Hematopoietic multipotent progenitor cell treated with erythropoietin and hydrocortisone succinate and interleukin-3 and kit ligand, for 4 days (in vitro differentiated cells): ENCODE data around the gene KLHL40.

Experiments used
- DNase-seq: peaks from one replicate; pipeline ENCODE4 v3.0.0-alpha.2; 2015

KLHL40 gene

GRCh38 chr3:42657675-42658074, 27.7 kb upstream of the KLHL40 start:
- DNase-seq = no peak

DNA sequence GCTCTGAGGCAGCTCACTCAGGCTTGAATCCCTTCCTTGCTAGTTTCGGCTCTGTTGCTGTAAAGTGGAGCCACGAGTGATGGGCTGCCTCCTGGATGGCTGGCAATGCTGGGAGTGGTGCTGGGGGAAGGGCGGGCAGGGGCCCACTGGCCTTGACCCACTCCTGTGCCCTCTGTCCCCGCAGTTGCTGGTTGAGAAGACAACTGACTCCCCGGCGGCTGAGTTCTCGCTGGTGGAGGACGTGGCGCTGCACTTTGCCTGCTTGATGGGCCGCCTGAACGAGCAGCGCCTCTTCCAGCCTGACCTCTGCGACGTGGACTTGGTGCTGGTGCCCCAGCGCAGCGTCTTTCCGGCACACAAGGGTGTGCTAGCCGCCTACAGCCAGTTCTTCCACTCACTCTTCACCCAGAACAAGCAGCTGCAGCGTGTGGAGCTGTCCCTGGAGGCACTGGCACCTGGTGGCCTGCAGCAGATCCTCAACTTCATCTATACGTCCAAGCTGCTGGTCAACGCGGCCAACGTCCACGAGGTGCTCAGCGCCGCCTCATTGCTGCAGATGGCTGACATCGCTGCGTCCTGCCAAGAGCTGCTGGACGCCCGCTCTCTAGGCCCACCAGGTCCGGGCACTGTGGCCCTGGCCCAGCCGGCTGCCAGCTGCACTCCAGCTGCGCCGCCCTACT, 27.1 kb upstream of the KLHL40 start:
- no peak for DNase-seq

DNA sequence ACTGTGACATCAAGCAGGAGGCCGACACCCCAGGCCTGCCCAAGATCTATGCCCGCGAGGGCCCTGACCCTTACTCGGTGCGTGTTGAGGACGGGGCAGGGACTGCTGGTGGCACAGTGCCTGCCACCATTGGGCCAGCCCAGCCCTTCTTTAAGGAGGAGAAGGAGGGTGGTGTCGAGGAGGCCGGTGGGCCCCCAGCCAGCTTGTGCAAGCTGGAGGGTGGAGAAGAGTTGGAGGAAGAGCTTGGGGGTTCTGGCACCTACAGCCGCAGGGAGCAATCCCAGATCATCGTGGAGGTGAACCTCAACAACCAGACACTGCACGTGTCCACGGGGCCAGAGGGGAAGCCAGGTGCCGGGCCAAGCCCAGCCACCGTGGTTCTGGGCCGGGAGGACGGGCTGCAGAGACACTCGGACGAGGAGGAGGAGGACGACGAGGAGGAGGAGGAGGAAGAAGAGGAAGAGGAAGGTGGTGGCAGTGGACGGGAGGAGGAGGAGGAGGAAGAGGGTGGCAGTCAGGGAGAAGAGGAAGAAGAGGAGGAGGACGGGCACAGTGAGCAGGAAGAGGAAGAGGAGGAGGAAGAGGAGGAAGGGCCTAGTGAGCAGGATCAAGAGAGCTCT, 26.5 kb upstream of the KLHL40 start:
- DNase-seq = no peak

GRCh38 chr3:42659451-42660130, 25.7 kb upstream of the KLHL40 start:
- no peak for DNase-seq

- no peak for DNase-seq
Measured at GRCh38 chr3:42660131-42660715, 25.1 kb upstream of the KLHL40 start.

DNA sequence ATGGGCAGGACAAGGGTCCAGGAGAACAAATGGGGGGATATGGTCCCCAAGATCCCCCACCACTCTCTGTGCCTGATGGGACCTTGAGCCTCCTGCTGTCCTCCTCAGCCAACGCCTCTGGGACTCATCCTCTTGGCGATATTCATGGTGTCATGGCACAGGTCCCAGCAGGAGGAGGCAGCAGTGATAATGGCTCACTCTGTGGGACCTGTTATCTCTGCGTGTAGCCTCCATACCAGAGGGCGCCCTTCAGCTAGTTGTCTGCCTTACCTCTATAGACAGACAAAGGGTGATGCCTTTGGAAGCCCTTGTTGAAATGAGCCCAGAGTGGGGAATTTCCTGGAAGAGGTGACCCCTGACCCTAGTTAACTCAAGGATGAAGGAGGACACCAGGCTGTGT, 24.4 kb upstream of the KLHL40 start:
- DNase-seq = peak; percentile 71

DNA sequence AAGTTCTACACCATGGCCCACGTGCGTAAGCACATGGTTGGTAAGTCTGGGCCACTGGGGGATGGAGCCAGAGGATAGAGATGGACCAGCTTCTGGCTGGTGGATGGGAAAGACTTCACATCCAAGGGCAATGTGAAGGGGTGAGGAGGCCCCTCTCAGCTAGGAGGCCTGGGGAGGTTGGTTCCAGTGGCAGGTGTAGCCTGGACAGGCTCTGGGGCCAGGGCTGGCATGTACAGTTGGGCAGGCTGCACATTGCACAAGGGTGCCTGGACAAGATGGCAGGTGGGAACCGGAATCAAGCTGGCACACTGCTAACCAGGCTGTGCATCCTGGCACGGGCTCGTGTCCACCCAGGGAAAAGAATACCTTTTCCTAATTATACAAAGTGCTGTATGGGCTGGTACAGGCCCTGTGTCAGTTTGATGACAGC, 23.7 kb upstream of the KLHL40 start:
- no peak for DNase-seq

GRCh38 chr3:42662037-42662812, 23.1 kb upstream of the KLHL40 start:
- no peak for DNase-seq

DNA sequence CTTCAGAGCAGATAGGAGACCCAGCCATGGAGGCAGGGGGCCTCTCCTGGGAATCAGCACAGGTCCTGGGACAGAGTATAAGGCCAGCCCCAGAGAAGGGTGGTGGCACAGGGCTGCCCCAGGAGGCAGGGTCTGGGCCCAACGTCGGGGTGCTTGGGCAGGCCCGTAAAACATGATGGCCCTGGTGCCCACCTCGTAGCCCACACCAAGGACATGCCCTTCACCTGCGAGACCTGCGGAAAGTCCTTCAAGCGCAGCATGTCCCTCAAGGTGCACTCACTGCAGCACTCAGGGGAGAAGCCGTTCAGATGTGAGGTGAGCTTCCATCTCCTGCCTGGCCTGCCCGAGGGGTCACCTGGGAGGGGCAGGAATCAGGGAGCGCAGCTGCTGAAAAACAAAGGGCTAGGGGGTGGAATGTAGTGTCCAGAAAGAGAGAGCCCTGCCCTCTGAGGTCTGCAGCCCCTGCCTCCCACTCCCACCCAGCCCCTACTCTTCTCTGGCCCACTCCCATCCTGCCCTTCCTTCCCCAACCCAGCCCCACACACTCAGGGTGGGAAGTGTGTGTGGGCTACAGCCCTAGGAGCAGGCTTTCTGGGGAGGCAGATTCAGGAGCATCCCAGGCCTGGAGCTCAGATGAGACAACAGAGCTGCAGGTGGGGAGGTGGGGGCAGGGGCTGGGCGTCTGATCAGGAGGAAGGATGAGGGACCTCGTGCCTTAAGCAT, 22.4 kb upstream of the KLHL40 start:
- no peak for DNase-seq

- DNase-seq = no peak
Measured at GRCh38 chr3:42663581-42664437, 21.5 kb upstream of the KLHL40 start.

DNA sequence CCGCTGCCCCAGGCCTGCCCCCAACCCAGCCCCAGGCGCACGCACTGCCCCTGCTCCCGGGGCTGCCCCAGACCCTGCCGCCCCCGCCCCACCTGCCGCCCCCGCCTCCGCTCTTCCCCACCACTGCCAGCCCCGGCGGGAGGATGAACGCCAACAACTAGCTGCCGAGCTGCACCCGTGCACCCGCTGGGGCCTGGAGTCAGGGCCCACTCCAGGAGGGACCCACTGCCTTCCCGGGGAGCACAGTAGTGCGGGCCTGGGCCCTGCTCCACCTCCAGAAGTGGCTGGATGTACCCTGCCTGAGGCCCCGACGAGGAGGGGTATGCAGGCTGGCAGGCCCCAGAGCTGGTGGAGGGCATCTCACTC, 20.9 kb upstream of the KLHL40 start:
- no peak for DNase-seq

- DNase-seq = no peak
Measured at GRCh38 chr3:42665050-42665878, 20.1 kb upstream of the KLHL40 start.

GRCh38 chr3:42666022-42666421, 19.3 kb upstream of the KLHL40 start:
- DNase-seq = no peak

DNA sequence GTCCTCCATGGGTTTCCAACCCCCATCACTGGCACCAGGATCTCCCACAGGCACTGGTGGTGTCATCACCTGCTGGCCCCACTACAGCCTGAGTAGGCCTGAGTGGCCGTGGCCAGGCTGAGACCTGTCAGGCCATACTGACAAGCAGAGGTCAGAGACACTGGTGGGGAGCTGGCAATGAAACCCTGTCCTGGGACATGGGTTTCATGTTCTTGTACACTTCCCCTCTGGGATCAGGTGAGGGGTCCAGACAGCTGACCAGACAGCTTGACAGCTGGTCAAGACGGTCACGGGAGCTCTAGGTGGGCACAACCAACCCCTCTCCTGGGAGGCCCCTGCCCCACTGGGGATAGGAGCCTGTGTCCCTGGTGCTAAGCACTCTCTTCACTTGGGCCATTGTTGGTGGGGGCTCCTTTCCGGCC, 18.7 kb upstream of the KLHL40 start:
- no peak for DNase-seq

DNA sequence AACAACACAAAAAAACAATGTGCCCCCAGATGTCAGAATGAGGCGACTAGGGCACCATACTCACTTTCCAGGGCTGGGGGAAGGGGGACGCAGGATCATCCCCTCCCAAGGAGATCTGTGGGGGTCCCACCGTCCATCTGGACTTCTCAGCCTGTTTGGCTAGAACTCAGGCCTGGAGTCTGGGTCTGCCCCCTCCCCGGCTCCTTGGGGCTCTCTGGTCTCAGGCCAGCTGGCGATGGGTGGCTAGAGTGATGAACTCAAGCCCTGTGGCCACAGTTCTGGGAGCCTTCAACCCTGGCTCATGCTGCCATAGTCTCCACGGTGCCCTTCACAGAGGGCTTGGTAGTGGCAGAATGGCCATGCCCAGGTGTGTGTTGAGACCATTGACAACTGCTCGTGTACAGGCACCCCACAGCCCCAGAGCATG, 18.2 kb upstream of the KLHL40 start:
- no peak for DNase-seq

DNA sequence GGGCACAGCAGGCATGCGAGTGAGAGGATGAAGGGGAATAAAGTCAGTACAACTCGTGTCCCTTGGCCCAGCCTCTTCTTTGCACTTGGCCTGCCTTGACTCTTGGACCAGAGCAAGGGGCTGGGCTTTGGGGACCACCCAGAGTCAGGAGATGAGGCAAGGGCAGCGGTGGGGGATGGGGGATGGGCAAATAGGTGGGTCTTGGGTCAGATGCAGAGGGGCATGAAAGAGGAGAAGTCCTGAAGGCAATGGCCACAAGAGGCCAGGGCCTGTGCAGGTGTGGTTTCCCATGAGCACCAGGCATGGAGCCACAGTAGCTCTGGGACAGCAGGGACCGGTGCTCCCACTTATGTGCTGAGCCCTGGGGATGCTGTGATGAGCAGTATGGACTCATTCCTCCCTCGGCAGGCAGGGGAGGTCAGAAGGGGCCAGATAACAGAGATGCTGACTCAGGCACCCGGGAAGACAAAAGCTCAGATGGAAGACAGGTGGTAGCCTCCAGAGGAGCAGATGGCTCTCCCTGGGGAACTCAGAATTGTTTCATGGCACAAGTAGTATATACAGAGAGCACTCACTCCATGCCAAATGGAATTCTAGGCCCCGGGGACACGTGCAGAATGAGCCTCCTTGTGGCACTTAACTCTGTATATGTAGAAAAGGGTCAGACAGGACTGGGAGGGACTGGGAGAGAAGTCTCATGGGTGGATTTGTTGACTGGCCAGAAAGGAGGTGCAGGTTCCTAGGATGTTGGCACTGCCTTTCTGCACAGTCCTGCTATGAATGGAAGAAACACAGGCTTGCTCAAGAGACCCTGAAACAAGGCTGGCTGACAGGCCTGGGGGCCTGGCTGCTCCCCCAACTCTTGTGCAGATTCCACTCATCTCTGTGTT, 17.6 kb upstream of the KLHL40 start:
- DNase-seq = no peak

DNA sequence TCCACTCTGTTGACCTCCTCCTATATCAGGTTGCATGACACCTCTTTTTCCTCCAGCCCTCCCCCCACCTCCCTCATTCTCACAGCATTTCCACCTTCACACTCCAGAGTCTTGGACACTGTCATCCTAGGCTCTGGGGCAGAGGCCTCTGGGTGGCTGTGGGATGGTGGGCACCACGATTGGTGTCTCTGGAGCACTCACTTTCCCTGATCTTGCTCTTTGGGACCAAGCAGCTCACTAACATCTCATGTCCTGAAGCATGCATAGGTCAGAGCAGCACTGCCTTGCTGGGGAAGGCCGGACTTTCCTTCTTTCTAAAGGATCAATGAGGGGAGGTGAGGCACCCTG, 16.9 kb upstream of the KLHL40 start:
- no peak for DNase-seq

DNA sequence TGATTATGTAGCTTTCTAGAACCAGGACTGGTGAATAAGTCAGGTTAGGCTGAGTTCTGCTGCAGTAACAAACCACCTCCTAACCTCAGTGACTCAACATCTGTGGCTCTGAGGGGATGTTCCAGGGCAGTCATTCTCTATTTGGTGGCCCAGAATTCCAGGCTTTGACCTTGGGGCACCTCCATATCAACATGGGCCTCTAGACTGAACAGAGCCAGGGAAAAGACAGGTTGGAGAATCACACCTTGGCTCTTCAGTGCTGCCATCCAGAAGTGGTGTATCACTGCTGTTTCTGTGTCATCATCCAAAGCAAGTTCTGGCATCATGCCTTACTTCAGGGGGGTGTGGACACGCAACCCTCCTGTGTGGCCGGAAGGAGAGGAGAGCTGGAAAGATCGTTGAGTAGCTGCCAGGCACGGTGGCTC, 16.5 kb upstream of the KLHL40 start:
- DNase-seq = no peak

DNA sequence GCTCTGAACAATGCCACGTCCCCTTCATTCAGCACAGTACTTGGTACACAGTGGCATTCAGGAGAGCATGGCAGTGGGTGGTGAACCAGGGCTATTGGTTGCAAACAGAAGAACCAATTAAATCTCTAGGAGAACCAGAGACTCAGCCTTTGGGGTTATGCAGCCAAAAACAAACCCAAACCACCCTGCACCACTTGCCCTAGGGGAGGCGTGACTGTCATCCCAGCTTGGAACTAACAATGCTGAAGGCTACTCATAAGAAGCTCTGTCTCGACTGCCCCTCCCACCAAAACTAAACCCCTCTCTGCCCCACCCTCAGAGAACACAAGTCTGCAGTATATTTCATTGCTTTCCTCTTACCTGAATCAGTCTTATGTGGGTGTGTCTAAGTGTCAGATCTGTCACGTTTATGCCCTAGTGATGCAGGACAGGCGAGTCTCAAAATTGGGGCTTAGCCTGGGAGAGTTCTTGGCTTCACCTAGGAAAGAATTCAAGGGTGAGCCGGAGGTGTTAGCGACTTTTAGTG, 15.2 kb upstream of the KLHL40 start:
- no peak for DNase-seq
